ENCODE measurements around the gene MX2. TPM values are rescaled to one million over a fixed set of nuclear protein-coding genes. Genes with fewer than 3 reads are reported as not detected.

Gene MX2
- total and polyA plus RNA-seq, 2 donors (not counting 3 experiments of a cell fraction or from before 2014, with no cell fraction given), result 0.01 TPM; not detected in 1

- Histone ChIP-seq H3K4me1 (ENCODE audit: control insufficient read depth, extremely low read depth, insufficient read depth, low read length) (no peaks in the 10 kb centered on the region), H3K9me3 (replicated peaks; ENCODE audit: control insufficient read depth, insufficient read depth, low read length) (no peaks in the 10 kb centered on the region), H4K20me1 (replicated peaks; ENCODE audit: control insufficient read depth, extremely low read depth, insufficient read depth, low read length) (no peaks in the 10 kb centered on the region), H3K9me1 (replicated peaks; ENCODE audit: control insufficient read depth, extremely low read depth, insufficient read depth, low read length) (no peaks in the 10 kb centered on the region), H2AFZ (ENCODE audit: low read depth, low read length) (no peak overlapping the region), H3K9ac (replicated peaks; ENCODE audit: extremely low read depth, insufficient read depth, low read length) (no peak overlapping the region), H3K79me2 (ENCODE audit: control insufficient read depth, insufficient read depth, low read length) (no peaks in the 10 kb centered on the region), H3K27me3 (ENCODE audit: control insufficient read depth in 2 of 2, insufficient read depth in 2 of 2, low read length in 2 of 2) (peaks cover 0 to 3% of the 10 kb centered on the region in 2 experiments), H3K27ac (ENCODE audit: insufficient read depth, low read depth, low read length) (no peak overlapping the region), H3K36me3 (ENCODE audit: control insufficient read depth in 2 of 2, extremely low read depth in 1 of 2, insufficient read depth in 2 of 2, low read length in 2 of 2) (no peaks in the 10 kb centered on the region), H3K4me2 (ENCODE audit: insufficient read depth, low read length) (no peak overlapping the region), H3K4me3 (replicated peaks in 1 of 3; ENCODE audit: insufficient read depth in 1 of 3, low read depth in 1 of 3, low read length in 3 of 3) (no peak overlapping the region)
- ChIA-PET POLR2A (no interaction called here), CTCF (no interaction called here)
- dilution Hi-C loops (cut with MboI; ENCODE audit: extremely low pct_ligation_motif_present, low sequenced_read_pairs) (no loop called here), intact Hi-C loops (cut with micrococcal nuclease) (no loop called here)
- no TSS peak for BruUV-seq (replicated peaks)
- FAIRE-seq (no peak), DNase-seq (ENCODE audit: low read depth, low spot score) (no peak)
- TF ChIP-seq POLR2A (IDR thresholded peaks at IDR 0.05; ENCODE audit: low read depth, low read length), result no peak
- no peak for TF ChIP-seq GATA2 (IDR thresholded peaks at IDR 0.05; ENCODE audit: insufficient read depth, insufficient read length, low read depth, low read length)
- TF ChIP-seq, protein P1, sequence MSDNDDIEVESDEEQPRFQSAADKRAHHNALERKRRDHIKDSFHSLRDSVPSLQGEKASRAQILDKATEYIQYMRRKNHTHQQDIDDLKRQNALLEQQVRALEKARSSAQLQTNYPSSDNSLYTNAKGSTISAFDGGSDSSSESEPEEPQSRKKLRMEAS (IDR thresholded peaks at IDR 0.05; ENCODE audit: insufficient read depth, insufficient read length), result no peak
- no peak for TF ChIP-seq MYC (IDR thresholded peaks at IDR 0.05; ENCODE audit: low read depth, low read length)
- TF ChIP-seq CTCF (IDR thresholded peaks at IDR 0.05; ENCODE audit: extremely low read depth in 1 of 2, insufficient read depth in 1 of 2, low read depth in 1 of 2, low read length in 2 of 2), result no peak
- no peak for TF ChIP-seq POLR2AphosphoS5 (IDR thresholded peaks at IDR 0.05; ENCODE audit: insufficient read depth, low read depth, low read length)
- no peak for TF ChIP-seq EZH2 (IDR thresholded peaks at IDR 0.05; ENCODE audit: borderline replicate concordance, low read depth, low read length, severe bottlenecking)
- TF ChIP-seq FOS (IDR thresholded peaks at IDR 0.05; ENCODE audit: borderline replicate concordance, insufficient read depth, low read length), result no peak
- TF ChIP-seq JUN (IDR thresholded peaks at IDR 0.05; ENCODE audit: borderline replicate concordance, insufficient read depth, insufficient read length, low read depth), result no peak
These were observed 17.7 kb upstream of the MX2 start for GRCh38 chr21:41344146-41344545.

All from endothelial cell of umbilical vein (primary cell).